Suprapubic skin (tissue), 4 donors: ENCODE data around the gene ERP27.

Source experiments
- CTCF ChIP-seq, 2 donors: fragments of 200-600 bp in 1 of 2; fragments of 450-650 bp in 1 of 2; sonication (generic) in 1 of 2; IDR thresholded peaks; one replicate each; pipeline ENCODE4 v1.5.1; 2016 to 2019; ENCODE audit warnings: antibody characterized with exemption in 2 of 2, mild to moderate bottlenecking in 1 of 2, moderate library complexity in 1 of 2
- EP300 ChIP-seq: sonication (generic); formaldehyde crosslinking; IDR thresholded peaks from one replicate; pipeline ENCODE4 v1.6.1; 2017; ENCODE audit warnings: antibody characterized with exemption
- POLR2A ChIP-seq, 2 donors: fragments of 450-650 bp; IDR thresholded peaks; one replicate each; pipeline ENCODE4 v1.6.1; 2017; ENCODE audit warnings: antibody characterized with exemption in 2 of 2, mild to moderate bottlenecking in 2 of 2, moderate library complexity in 2 of 2
- POLR2AphosphoS5 ChIP-seq, 3 donors: sonication (generic); formaldehyde crosslinking; IDR thresholded peaks; one replicate each; pipeline ENCODE4 v1.6.1; 2017; ENCODE audit warnings: antibody characterized with exemption in 3 of 3

GRCh38 chr12:14954269-14954668 is 15.9 kb upstream of the ERP27 start:
- TF ChIP-seq CTCF (IDR thresholded peaks at IDR 0.05) (no peak), EP300 (no peak), POLR2AphosphoS5 (IDR thresholded peaks at IDR 0.05) (no peak), POLR2A (IDR thresholded peaks at IDR 0.05) (no peak)
